GM12878 (cell line): ENCODE measurements around the gene PPP6R2. TPM values are rescaled to one million over a fixed set of nuclear protein-coding genes. Genes with fewer than 3 reads are reported as not detected.
A peak's percentile ranks its signal among the peaks of the same experiment; 100 is the strongest.

ENCODE experiments used
- ATAC-seq: fragments of 200-7000 bp; cut with Tn5 transposase; 3 replicates; pipeline ENCODE4 v1.9.1; 2020; ENCODE audit warnings: mild to moderate bottlenecking, moderate library complexity
- BruUV-seq: library from RNA; stranded (reverse); fragments of 400-500 nt; replicated peaks from 2 replicates; lab custom pipeline; 2021; lab: Mats Ljungman, UMichigan
- CTCF ChIA-PET: fragments of 300-600 bp; sonication (Branson Sonifier 250); formaldehyde crosslinking; extraction: SDS; loops from one replicate; lab custom pipeline; 2021; ENCODE audit warnings: inconsistent platforms; lab: Yijun Ruan, JAX
- POLR2A ChIA-PET: fragments of 350-600 bp; formaldehyde crosslinking; extraction: SDS; loops from one replicate; lab custom pipeline; 2021; ENCODE audit warnings: inconsistent platforms; lab: Charles Lee
- RAD21 ChIA-PET: fragments of 300-600 bp; sonication (Branson Sonifier 250); formaldehyde crosslinking; loops from one replicate; lab custom pipeline; 2023; ENCODE audit warnings: antibody characterized with exemption; ENCODE audit not compliant: unreplicated experiment; lab: Charles Lee
- SMC1A ChIA-PET: fragments of 300-600 bp; sonication (Branson Sonifier 250); formaldehyde crosslinking; loops from one replicate; lab custom pipeline; 2023; ENCODE audit not compliant: unreplicated experiment, uncharacterized antibody; lab: Charles Lee
- DNase-seq: peaks from one replicate; pipeline ENCODE4 v3.0.0-alpha.2; 2011; ENCODE audit warnings: low read depth, low spot score
- FAIRE-seq: peaks from 3 replicates; lab custom pipeline; 2011; peaks lifted over from hg19 to GRCh38; lab: Jason Lieb, UNC
- H2AFZ ChIP-seq: 2 replicates; pipeline ENCODE4 v1.6.0; 2011; ENCODE audit warnings: low read depth, low read length, control low read depth; ENCODE audit not compliant: control insufficient read depth
- H3K27ac ChIP-seq: 2 replicates; pipeline ENCODE4 v1.5.1; 2011; ENCODE audit warnings: control low read depth; ENCODE audit not compliant: control insufficient read depth, insufficient read depth
- H3K27me3 ChIP-seq, 2 experiments: replicated peaks in 1 of 2; 2 replicates each; pipeline versions ENCODE4 v1.6.0 to v1.6.1; 2011; ENCODE audit warnings: low read length in 1 of 2; ENCODE audit not compliant: control insufficient read depth in 2 of 2, insufficient read depth in 2 of 2
- H3K36me3 ChIP-seq, 2 experiments: 2 replicates each; pipeline ENCODE4 v1.5.1; 2011; ENCODE audit warnings: low read length in 1 of 2; ENCODE audit not compliant: control insufficient read depth in 2 of 2, insufficient read depth in 2 of 2
- H3K4me1 ChIP-seq: 2 replicates; pipeline ENCODE4 v1.6.1; 2011; ENCODE audit warnings: mild to moderate bottlenecking, low read length, moderate library complexity, mixed read lengths; ENCODE audit not compliant: control insufficient read depth, insufficient read depth
- H3K4me2 ChIP-seq: 2 replicates; pipeline ENCODE4 v1.6.0; 2011; ENCODE audit warnings: control low read depth; ENCODE audit not compliant: control insufficient read depth, insufficient read depth
- H3K4me3 ChIP-seq: fragments of 200-600 bp; sonication (generic); 2 replicates; pipeline ENCODE4 v1.5.1; 2016
- H3K79me2 ChIP-seq: 2 replicates; pipeline ENCODE4 v1.6.0; 2011; ENCODE audit warnings: low read length; ENCODE audit not compliant: control insufficient read depth, insufficient read depth
- H3K9ac ChIP-seq: 2 replicates; pipeline ENCODE4 v1.8.0; 2011; ENCODE audit warnings: low read length, control low read depth, mixed read lengths; ENCODE audit not compliant: control insufficient read depth, insufficient read depth
- H3K9me3 ChIP-seq: replicated peaks from 3 replicates; pipeline ENCODE4 v1.5.1; 2011; ENCODE audit warnings: mild to moderate bottlenecking, low read length; ENCODE audit not compliant: control insufficient read depth, insufficient read depth
- H4K20me1 ChIP-seq: 2 replicates; pipeline ENCODE4 v1.6.0; 2011; ENCODE audit not compliant: control insufficient read depth, insufficient read depth
- JUND ChIP-seq: IDR thresholded peaks from 2 replicates; pipeline ENCODE4 v1.6.1; 2012; ENCODE audit warnings: low read depth, mild to moderate bottlenecking, low read length, improper control_type of control experiment, moderate library complexity
- POLR2A ChIP-seq: IDR thresholded peaks from 2 replicates; pipeline ENCODE4 v1.6.1; 2011; ENCODE audit warnings: low read depth, mild to moderate bottlenecking, low read length
- SMARCA5 ChIP-seq: fragments of 450-650 bp; IDR thresholded peaks from 2 replicates; pipeline ENCODE4 v1.6.1; 2017; ENCODE audit warnings: mild to moderate bottlenecking
- ZNF207 ChIP-seq: fragments of 450-650 bp; IDR thresholded peaks from 2 replicates; pipeline ENCODE4 v1.6.1; 2014; ENCODE audit warnings: antibody characterized with exemption, mild to moderate bottlenecking, borderline replicate concordance
- ZNF384 ChIP-seq: IDR thresholded peaks from 2 replicates; pipeline ENCODE4 v1.6.1; 2012; ENCODE audit warnings: low read depth, mild to moderate bottlenecking, low read length, improper control_type of control experiment, borderline replicate concordance
- WGBS: methylation state at CpG from one replicate; pipeline ENCODE4 v1.1.6; 2016; ENCODE audit warnings: low lambda C conversion rate; ENCODE audit not compliant: insufficient replicate concordance, insufficient coverage; ENCODE audit errors: missing lambda C conversion rate; 5-methylcytosine and 5-hydroxymethylcytosine counted together
- in situ Hi-C: fragments of 300-500 bp; cut with MboI; formaldehyde crosslinking; loops from 9 replicates; pipeline ENCODE4 v1.14.3; 2018; ENCODE audit warnings: mixed read lengths
- intact Hi-C: fragments of 100-400 bp; cut with micrococcal nuclease; formaldehyde crosslinking; loops from one replicate; pipeline ENCODE4 v1.14.2; 2022; ENCODE audit not compliant: unreplicated experiment
- polyA plus RNA-seq, 11 experiments: library from polyadenylated mRNA; depleted of rRNA in 4 of 11; unstranded in 6 of 11; stranded (reverse) in 5 of 11; fragments of >200 nt; fragmentation: Nextera tagmentation in 4 of 11; fragmentation: Illumina TruSeq in 1 of 11; extraction: Ambion mirVana in 4 of 11; extraction: Trizol in 1 of 11; gene quantifications; 1 replicate in 1 of 11; 2 replicates in 10 of 11; pipeline versions ENCODE4 v1.2.1 to v1.2.3, GENCODE V29; 2011 to 2016; ENCODE audit warnings: inconsistent platforms in 2 of 11, missing spikeins in 2 of 11, low read depth in 1 of 11
- total RNA-seq, 4 experiments: library from RNA; depleted of rRNA in 3 of 4; stranded (reverse); fragments of >200 nt in 3 of 4; fragmentation: Illumina TruSeq in 1 of 4; extraction: Trizol in 1 of 4; gene quantifications; 2 replicates each; pipeline versions ENCODE4 v1.2.1 to v1.2.3, GENCODE V29; 2013 to 2021

Gene PPP6R2
- total and polyA plus RNA-seq, 10 of the 15 experiments (the other 5 are each of a cell fraction or from before 2014, with no cell fraction given), result 0.29 to 52.6 (median 25.4) TPM

DNA sequence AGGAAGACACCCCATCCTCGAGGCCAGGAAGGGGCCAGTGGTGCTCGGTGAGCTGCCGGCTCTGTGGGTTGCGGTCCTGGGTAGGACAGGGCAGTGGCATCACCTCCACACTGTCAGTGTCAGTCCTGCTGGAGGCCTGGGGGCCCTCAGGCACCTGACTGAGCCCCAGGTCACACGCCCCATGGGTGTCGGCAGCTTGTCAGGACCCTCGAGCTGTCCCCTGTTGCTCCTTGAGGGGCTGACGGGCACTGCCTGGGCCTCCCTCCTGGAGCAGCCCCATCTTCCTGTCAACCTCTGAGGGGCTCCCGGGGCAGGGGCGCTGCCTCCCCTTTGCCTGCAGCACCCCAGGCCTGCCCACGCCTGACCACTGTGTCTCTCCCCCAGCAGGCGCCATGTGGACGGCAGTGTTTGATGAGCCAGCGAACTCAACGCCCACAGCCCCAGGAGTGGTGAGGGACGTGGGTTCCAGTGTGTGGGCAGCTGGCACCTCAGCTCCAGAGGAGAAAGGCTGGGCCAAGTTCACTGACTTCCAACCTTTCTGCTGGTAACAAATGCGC lies 96.3 kb downstream of the PPP6R2 start:
- no peak overlapping the region for H3K27ac ChIP-seq
- H3K4me1 ChIP-seq, result no peaks in the 10 kb centered on the region
- H3K79me2 ChIP-seq, result no peaks in the 10 kb centered on the region
- in situ Hi-C loops, result no loop called here
- WGBS, result 73% methylated on average over 17 of the region's 17 CpGs
- no peak for FAIRE-seq
- ATAC-seq, result no peak
- TF ChIP-seq ZNF384 (no peak), JUND (no peak), POLR2A (0 out of 2 replicates have a peak, but pooled peaks have one; percentile 18)
- no peak overlapping the region for H3K9ac ChIP-seq
- no TSS peak for BruUV-seq
- H3K36me3 ChIP-seq, result peaks cover 3 to 33% of the 10 kb centered on the region in 2 experiments; a peak in 3 of 4 replicates
- H3K27me3 ChIP-seq, result no peaks in the 10 kb centered on the region
- RAD21 ChIA-PET, result no interaction called here
- POLR2A ChIA-PET, result no interaction called here
- H3K4me3 ChIP-seq, result no peak overlapping the region
- H2AFZ ChIP-seq, result no peak overlapping the region
- no peaks in the 10 kb centered on the region for H4K20me1 ChIP-seq
- no peak overlapping the region for H3K4me2 ChIP-seq
- SMC1A ChIA-PET, result no interaction called here
- no peaks in the 10 kb centered on the region for H3K9me3 ChIP-seq
- CTCF ChIA-PET, result no interaction called here
- intact Hi-C loops, result no loop called here
- no peak for DNase-seq

GRCh38 chr22:50439871-50440331 lies 96.8 kb downstream of the PPP6R2 start:
- no peak overlapping the region for H3K4me3 ChIP-seq
- no TSS peak for BruUV-seq
- POLR2A ChIA-PET, result interaction anchor here (0.5 kb wide), 1 partner anchor 74 kb away, joined by 6 read pairs; no protein-coding TSS in a partner anchor
- H3K27me3 ChIP-seq, result no peaks in the 10 kb centered on the region
- no peak overlapping the region for H3K4me2 ChIP-seq
- H2AFZ ChIP-seq, result no peak overlapping the region
- H3K9me3 ChIP-seq, result no peaks in the 10 kb centered on the region
- peaks cover 3 to 33% of the 10 kb centered on the region in 2 experiments; a peak in 3 of 4 replicates for H3K36me3 ChIP-seq
- no peaks in the 10 kb centered on the region for H4K20me1 ChIP-seq
- H3K79me2 ChIP-seq, result no peaks in the 10 kb centered on the region
- 87% methylated on average over 7 of the region's 10 CpGs for whole genome bisulfite sequencing
- FAIRE-seq (no peak), ATAC-seq (no peak; the same call in 2 of the 3 replicates), DNase-seq (no peak)
- no peak overlapping the region for H3K9ac ChIP-seq
- intact Hi-C loops, result no loop called here
- SMC1A ChIA-PET, result no interaction called here
- H3K4me1 ChIP-seq, result no peaks in the 10 kb centered on the region
- in situ Hi-C loops, result no loop called here
- RAD21 ChIA-PET, result no interaction called here
- no peak overlapping the region for H3K27ac ChIP-seq
- CTCF ChIA-PET, result no interaction called here
- 0 out of 2 replicates have a peak, but pooled peaks have one; percentile 18 for TF ChIP-seq POLR2A
- no peak for TF ChIP-seq ZNF207
- no peak for TF ChIP-seq SMARCA5
